ENCODE data around the gene CTSK.

- TF ChIP-seq CTCF (IDR thresholded peaks at IDR 0.05) (peak in 1 of 2 donors; percentile 17), POLR2AphosphoS5 (IDR thresholded peaks at IDR 0.05) (no peak), POLR2A (IDR thresholded peaks at IDR 0.05) (no peak), EP300 (IDR thresholded peaks at IDR 0.05) (no peak)
These were observed 21.7 kb upstream of the CTSK start for GRCh38 chr1:150829751-150830150.
